WERI-Rb-1 (cell line): ENCODE results near the gene SLC48A1.

Source experiments
- DNase-seq: peaks from one replicate; pipeline ENCODE4 v3.0.0-alpha.2; 2020
- H3K27ac ChIP-seq: fragments of 250-450 bp; sonication (Bioruptor Pico); 2 replicates; pipeline ENCODE4 v1.5.1; 2020; ENCODE audit warnings: mild to moderate bottlenecking, moderate library complexity
- H3K27me3 ChIP-seq: fragments of 250-450 bp; sonication (Bioruptor Pico); 2 replicates; pipeline ENCODE4 v1.5.1; 2021; ENCODE audit warnings: mild to moderate bottlenecking, low read depth, moderate library complexity; ENCODE audit not compliant: insufficient read depth, severe bottlenecking
- H3K36me3 ChIP-seq: fragments of 250-450 bp; sonication (Bioruptor Pico); 2 replicates; pipeline ENCODE4 v1.5.1; 2020; ENCODE audit warnings: mild to moderate bottlenecking, moderate library complexity
- H3K4me3 ChIP-seq: 2 replicates; pipeline ENCODE4 v1.5.1; 2011; ENCODE audit warnings: low read depth, mild to moderate bottlenecking, control low read depth, low read length
- H3K9me3 ChIP-seq: fragments of 250-450 bp; sonication (Bioruptor Pico); 2 replicates; pipeline ENCODE4 v1.5.1; 2021; ENCODE audit warnings: mild to moderate bottlenecking, moderate library complexity; ENCODE audit not compliant: severe bottlenecking
- CTCF ChIP-seq: IDR thresholded peaks from 2 replicates; pipeline ENCODE4 v1.5.1; 2011; ENCODE audit warnings: low read depth, mild to moderate bottlenecking, control low read depth, inconsistent platforms, low read length

SLC48A1 gene

GRCh38 chr12:47752552-47752951, 20.5 kb upstream of the SLC48A1 start:
- no peak for DNase-seq
- no peak for TF ChIP-seq CTCF
- Histone ChIP-seq H3K27me3 (no peaks in the 10 kb centered on the region), H3K36me3 (no peaks in the 10 kb centered on the region), H3K27ac (no peak overlapping the region), H3K9me3 (no peaks in the 10 kb centered on the region), H3K4me3 (no peak overlapping the region)

- no peak for DNase-seq
- Histone ChIP-seq H3K9me3 (no peaks in the 10 kb centered on the region), H3K27me3 (no peaks in the 10 kb centered on the region), H3K36me3 (no peaks in the 10 kb centered on the region), H3K4me3 (no peak overlapping the region), H3K27ac (no peak overlapping the region)
- no peak for TF ChIP-seq CTCF
These were observed 19.7 kb upstream of the SLC48A1 start for GRCh38 chr12:47753021-47754001.

GRCh38 chr12:47754126-47754525, 18.9 kb upstream of the SLC48A1 start:
- H3K36me3 ChIP-seq, result no peaks in the 10 kb centered on the region
- no peaks in the 10 kb centered on the region for H3K27me3 ChIP-seq
- H3K4me3 ChIP-seq, result no peak overlapping the region
- no peak for DNase-seq
- TF ChIP-seq CTCF, result no peak
- no peak overlapping the region for H3K27ac ChIP-seq
- H3K9me3 ChIP-seq, result no peaks in the 10 kb centered on the region

- Histone ChIP-seq H3K27me3 (no peaks in the 10 kb centered on the region), H3K36me3 (no peaks in the 10 kb centered on the region), H3K9me3 (no peaks in the 10 kb centered on the region), H3K27ac (no peak overlapping the region), H3K4me3 (no peak overlapping the region)
- no peak for TF ChIP-seq CTCF
- no peak for DNase-seq
These were observed 18.2 kb upstream of the SLC48A1 start for GRCh38 chr12:47754881-47755280.

GRCh38 chr12:47755655-47756562, 17.1 kb upstream of the SLC48A1 start:
- no peak for TF ChIP-seq CTCF
- Histone ChIP-seq H3K36me3 (no peaks in the 10 kb centered on the region), H3K27me3 (no peaks in the 10 kb centered on the region), H3K4me3 (no peak overlapping the region), H3K27ac (no peak overlapping the region), H3K9me3 (no peaks in the 10 kb centered on the region)
- DNase-seq, result no peak
